ENCODE measurements around the gene CHRNA1. TPM values are rescaled to one million over a fixed set of nuclear protein-coding genes. Genes with fewer than 3 reads are reported as not detected.

CHRNA1 gene
- total RNA-seq, 4 donors from 2014 or later: 0.17 TPM; not detected in 3

DNA sequence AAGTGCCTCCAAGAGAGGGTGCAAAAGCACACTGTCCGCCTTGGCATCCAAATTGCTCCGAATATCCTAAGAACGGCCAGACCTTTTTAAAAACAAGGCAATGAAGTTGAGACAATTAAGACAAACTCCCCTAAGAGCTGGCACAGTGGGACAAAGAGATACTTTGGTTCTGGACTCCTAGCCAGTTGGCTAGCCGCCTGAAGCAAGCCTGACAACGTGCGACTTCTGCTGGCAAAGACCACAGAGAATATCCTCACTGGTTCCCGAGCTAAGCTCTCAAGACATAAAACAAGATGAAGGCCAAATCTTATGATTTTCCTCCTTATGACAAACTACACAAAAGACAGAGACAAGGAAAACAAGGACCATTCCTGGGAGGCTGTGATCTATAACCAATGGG lies 32.7 kb downstream of the CHRNA1 start:
- intact Hi-C loops (cut with DNase I; ENCODE audit: low total_unique reads): no loop called here

DNA sequence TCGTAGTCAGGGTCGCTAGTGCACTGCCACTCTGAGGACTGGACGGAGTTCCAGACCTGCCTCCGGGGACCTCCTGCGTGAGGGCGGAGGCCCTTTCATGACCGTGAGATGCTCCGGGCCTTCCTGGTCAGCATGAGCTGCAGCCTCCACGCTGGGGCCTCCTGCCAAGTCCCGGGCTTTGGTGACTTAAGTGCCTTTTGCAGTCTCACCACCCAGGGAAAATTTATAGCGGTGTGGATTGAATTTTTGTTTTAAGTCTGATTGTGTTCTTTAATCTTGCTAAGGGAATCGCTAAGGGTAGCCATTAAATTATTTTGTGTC lies 33.6 kb downstream of the CHRNA1 start:
- DNase-seq (ENCODE audit: low spot score in 2 of 2): no peak
- intact Hi-C loops (cut with DNase I; ENCODE audit: low total_unique reads): no loop called here
- TF ChIP-seq POLR2A (IDR thresholded peaks at IDR 0.05): no peak
- TF ChIP-seq, protein P1, sequence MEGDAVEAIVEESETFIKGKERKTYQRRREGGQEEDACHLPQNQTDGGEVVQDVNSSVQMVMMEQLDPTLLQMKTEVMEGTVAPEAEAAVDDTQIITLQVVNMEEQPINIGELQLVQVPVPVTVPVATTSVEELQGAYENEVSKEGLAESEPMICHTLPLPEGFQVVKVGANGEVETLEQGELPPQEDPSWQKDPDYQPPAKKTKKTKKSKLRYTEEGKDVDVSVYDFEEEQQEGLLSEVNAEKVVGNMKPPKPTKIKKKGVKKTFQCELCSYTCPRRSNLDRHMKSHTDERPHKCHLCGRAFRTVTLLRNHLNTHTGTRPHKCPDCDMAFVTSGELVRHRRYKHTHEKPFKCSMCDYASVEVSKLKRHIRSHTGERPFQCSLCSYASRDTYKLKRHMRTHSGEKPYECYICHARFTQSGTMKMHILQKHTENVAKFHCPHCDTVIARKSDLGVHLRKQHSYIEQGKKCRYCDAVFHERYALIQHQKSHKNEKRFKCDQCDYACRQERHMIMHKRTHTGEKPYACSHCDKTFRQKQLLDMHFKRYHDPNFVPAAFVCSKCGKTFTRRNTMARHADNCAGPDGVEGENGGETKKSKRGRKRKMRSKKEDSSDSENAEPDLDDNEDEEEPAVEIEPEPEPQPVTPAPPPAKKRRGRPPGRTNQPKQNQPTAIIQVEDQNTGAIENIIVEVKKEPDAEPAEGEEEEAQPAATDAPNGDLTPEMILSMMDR (IDR thresholded peaks at IDR 0.05): no peak
- no peak overlapping the region for H3K4me3 ChIP-seq (ENCODE audit: low read depth, poor library complexity, severe bottlenecking)
- WGBS, 2 donors: 77 to 83% methylated on average over 12 of the region's 12 CpGs

More for the DNA sequence above, 32.7 kb downstream of the CHRNA1 start:
- 66 to 73% methylated on average over 7 of the region's 7 CpGs for WGBS, 2 donors
- DNase-seq (ENCODE audit: low spot score in 2 of 2): no peak
- TF ChIP-seq POLR2A (IDR thresholded peaks at IDR 0.05): no peak
- TF ChIP-seq, protein P1 (IDR thresholded peaks at IDR 0.05): no peak
- H3K4me3 ChIP-seq (ENCODE audit: low read depth, poor library complexity, severe bottlenecking): no peak overlapping the region

DNA sequence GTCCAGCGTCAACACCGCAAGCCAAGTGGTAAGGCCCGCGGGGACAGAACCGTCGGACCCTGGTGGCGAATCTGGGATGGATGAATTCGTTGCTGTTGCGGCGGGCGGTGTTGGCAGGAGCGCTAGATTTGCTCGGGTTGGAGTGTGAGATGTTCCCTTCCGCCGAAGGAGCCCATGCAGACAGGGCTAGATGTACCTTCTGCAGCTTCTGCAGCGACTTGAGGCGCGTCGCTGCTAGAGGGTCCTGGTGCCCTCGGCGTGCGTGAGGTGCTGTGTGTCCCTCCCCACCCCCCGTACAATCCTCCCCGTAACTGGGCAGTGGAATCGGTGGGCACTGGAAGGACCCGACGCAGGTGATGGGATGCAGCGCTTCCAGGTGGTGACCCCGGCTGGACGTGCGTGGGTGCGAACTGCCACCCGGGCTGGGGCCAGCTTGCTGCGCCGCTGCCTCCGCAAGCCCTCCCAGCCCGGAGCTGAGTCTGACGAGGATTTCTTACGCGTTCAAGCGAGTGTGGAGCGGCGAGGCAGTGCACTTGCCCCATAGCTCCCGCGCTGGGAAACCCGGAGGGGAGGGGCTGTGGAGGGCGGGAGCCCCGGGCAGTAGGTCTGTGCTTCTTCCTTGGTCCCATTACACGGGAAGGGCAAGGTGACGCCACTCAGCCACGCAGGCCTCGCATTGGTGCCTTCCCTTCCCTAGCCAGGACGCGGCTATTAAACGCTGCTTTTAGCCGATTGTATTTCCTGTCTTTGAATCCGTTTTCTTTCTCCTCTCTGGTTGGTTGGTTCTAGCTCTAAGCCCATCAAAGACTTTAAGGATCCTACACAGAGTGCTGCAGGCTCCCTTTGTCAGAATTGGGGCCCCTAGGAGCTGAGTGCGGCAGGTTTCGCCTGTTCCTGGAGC lies 34.2 kb downstream of the CHRNA1 start:
- TF ChIP-seq, protein P1 (IDR thresholded peaks at IDR 0.05): no peak
- TF ChIP-seq POLR2A (IDR thresholded peaks at IDR 0.05): no peak
- intact Hi-C loops (cut with DNase I; ENCODE audit: low total_unique reads): no loop called here
- H3K4me3 ChIP-seq (ENCODE audit: low read depth, poor library complexity, severe bottlenecking): peak overlapping the region; percentile 12
- WGBS, 2 donors: 11 to 14% methylated on average over 35 to 50 of the region's 59 CpGs
- DNase-seq (ENCODE audit: low spot score in 2 of 2): no peak

DNA sequence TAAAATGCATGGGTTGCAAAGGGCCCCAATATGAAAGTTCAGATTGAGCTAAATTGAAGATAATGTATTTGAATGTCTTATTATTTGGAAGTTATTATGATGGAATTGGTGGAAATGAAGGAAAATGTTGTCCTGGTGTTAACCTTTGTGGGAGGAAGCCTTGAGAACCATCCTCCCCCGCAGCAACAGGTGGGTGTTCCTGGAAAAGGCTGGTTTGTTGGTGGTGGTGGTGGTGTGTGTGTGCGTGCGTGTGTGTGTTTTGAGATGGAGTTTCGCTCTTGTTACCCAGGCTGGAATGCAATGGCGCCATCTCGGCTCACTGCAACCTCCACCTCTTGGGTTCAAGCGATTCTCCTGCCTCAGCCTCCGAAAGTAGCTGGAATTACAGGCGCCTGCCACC lies 36.2 kb downstream of the CHRNA1 start:
- intact Hi-C loops (cut with DNase I; ENCODE audit: low total_unique reads): no loop called here
- no peak for DNase-seq (ENCODE audit: low spot score in 2 of 2)
- no peak overlapping the region for H3K4me3 ChIP-seq (ENCODE audit: low read depth, poor library complexity, severe bottlenecking)
- TF ChIP-seq, protein P1 (IDR thresholded peaks at IDR 0.05): no peak
- no peak for TF ChIP-seq POLR2A (IDR thresholded peaks at IDR 0.05)
- 95 to 96% methylated on average over 9 of the region's 9 CpGs for WGBS, 2 donors

DNA sequence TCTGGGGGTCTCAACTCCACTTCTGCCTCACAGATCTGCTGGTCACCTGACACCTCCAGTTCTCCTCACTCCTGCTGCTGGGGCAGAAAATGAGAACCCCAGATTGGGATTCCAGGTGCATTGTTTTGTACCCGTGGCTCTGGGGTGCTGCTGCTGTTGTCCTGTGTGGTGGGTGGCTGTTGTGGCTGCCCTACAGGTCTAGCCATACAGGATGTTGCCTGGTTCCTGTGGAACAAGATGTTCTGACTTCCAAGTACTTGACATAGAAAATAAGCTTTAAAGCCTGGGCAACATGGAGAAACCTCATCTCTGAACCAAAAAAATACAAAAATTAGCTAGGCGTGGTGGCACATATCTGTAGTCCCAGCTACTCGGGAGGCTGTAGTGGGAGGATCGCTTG lies 38.1 kb downstream of the CHRNA1 start:
- intact Hi-C loops (cut with DNase I; ENCODE audit: low total_unique reads): no loop called here
- 52% methylated on average over 4 of the region's 4 CpGs for WGBS, 2 donors
- no peak for DNase-seq (ENCODE audit: low spot score in 2 of 2)
- no peak overlapping the region for H3K4me3 ChIP-seq (ENCODE audit: low read depth, poor library complexity, severe bottlenecking)
- TF ChIP-seq, protein P1 (IDR thresholded peaks at IDR 0.05): no peak
- TF ChIP-seq POLR2A (IDR thresholded peaks at IDR 0.05): no peak

Measured in lower leg skin (tissue), 4 donors.